Endothelial cell of umbilical vein (primary cell): ENCODE data around the gene MKLN1. TPM values are rescaled to one million over a fixed set of nuclear protein-coding genes. Genes with fewer than 3 reads are reported as not detected.

ENCODE experiments used
- BruUV-seq: library from RNA; stranded (reverse); fragments of 400-500 nt; replicated peaks from 2 replicates; lab custom pipeline; 2021; lab: Mats Ljungman, UMichigan
- CTCF ChIA-PET: fragments of 300-600, 350-600 bp; sonication (Branson Sonifier 250); formaldehyde crosslinking; loops from one replicate; lab custom pipeline; 2021; ENCODE audit warnings: antibody characterized with exemption, inconsistent platforms; lab: Charles Lee
- POLR2A ChIA-PET: fragments of 300-600, 350-600 bp; sonication (Branson Sonifier 250); formaldehyde crosslinking; loops from one replicate; lab custom pipeline; 2021; ENCODE audit warnings: antibody characterized with exemption, inconsistent platforms; lab: Charles Lee
- DNase-seq: peaks from one replicate; pipeline ENCODE4 v3.0.0-alpha.2; 2011; ENCODE audit warnings: low read depth, low spot score
- FAIRE-seq: peaks from 2 replicates; lab custom pipeline; 2011; peaks lifted over from hg19 to GRCh38; lab: Jason Lieb, UNC
- H2AFZ ChIP-seq: 2 replicates; pipeline ENCODE4 v1.6.0; 2012; ENCODE audit warnings: low read depth, low read length, control low read depth, inconsistent platforms
- H3K27ac ChIP-seq: 2 replicates; pipeline ENCODE4 v1.5.1; 2011; ENCODE audit warnings: low read depth, mild to moderate bottlenecking, control low read depth, low read length, moderate library complexity; ENCODE audit not compliant: insufficient read depth
- H3K27me3 ChIP-seq, 2 experiments: 2 replicates each; pipeline versions ENCODE4 v1.6.0 to v1.6.1; 2011; ENCODE audit warnings: low read length in 2 of 2, mixed read lengths in 1 of 2; ENCODE audit not compliant: control insufficient read depth in 2 of 2, insufficient read depth in 2 of 2
- H3K36me3 ChIP-seq, 2 experiments: 2 replicates in 1 of 2; 3 replicates in 1 of 2; pipeline ENCODE4 v1.5.1; 2011; ENCODE audit warnings: low read length in 2 of 2, mild to moderate bottlenecking in 1 of 2, moderate library complexity in 1 of 2; ENCODE audit not compliant: control insufficient read depth in 2 of 2, insufficient read depth in 2 of 2; ENCODE audit errors: extremely low read depth in 1 of 2
- H3K4me1 ChIP-seq: 3 replicates; pipeline ENCODE4 v1.5.1; 2011; ENCODE audit warnings: mild to moderate bottlenecking, low read length; ENCODE audit not compliant: control insufficient read depth, insufficient read depth; ENCODE audit errors: extremely low read depth
- H3K4me2 ChIP-seq: 2 replicates; pipeline ENCODE4 v1.6.1; 2011; ENCODE audit warnings: low read length, control low read depth, mixed read lengths; ENCODE audit not compliant: insufficient read depth
- H3K4me3 ChIP-seq, 3 experiments: fragments of 200-600 bp in 1 of 3; sonication (generic), shearing (Covaris generic) in 1 of 3; replicated peaks in 1 of 3; 2 replicates each; pipeline ENCODE4 v1.5.1; 2011 to 2016; ENCODE audit warnings: control low read depth in 3 of 3, low read length in 3 of 3, mild to moderate bottlenecking in 2 of 3, inconsistent platforms in 1 of 3, low read depth in 1 of 3, moderate library complexity in 1 of 3; ENCODE audit not compliant: insufficient read depth in 1 of 3
- H3K79me2 ChIP-seq: 2 replicates; pipeline ENCODE4 v1.6.0; 2012; ENCODE audit warnings: low read length, inconsistent platforms; ENCODE audit not compliant: control insufficient read depth, insufficient read depth
- H3K9ac ChIP-seq: replicated peaks from 2 replicates; pipeline ENCODE3; 2011; ENCODE audit warnings: low read length, control low read depth; ENCODE audit not compliant: insufficient read depth; ENCODE audit errors: extremely low read depth
- H3K9me1 ChIP-seq: replicated peaks from 3 replicates; pipeline ENCODE4 v1.6.0; 2011; ENCODE audit warnings: mild to moderate bottlenecking, low read length; ENCODE audit not compliant: control insufficient read depth, insufficient read depth; ENCODE audit errors: extremely low read depth
- H3K9me3 ChIP-seq: replicated peaks from 2 replicates; pipeline ENCODE4 v1.5.1; 2012; ENCODE audit warnings: low read length, inconsistent platforms; ENCODE audit not compliant: control insufficient read depth, insufficient read depth
- H4K20me1 ChIP-seq: replicated peaks from 2 replicates; pipeline ENCODE3; 2011; ENCODE audit warnings: mild to moderate bottlenecking, low read length; ENCODE audit not compliant: control insufficient read depth, insufficient read depth; ENCODE audit errors: extremely low read depth
- EZH2 ChIP-seq: IDR thresholded peaks from 2 replicates; pipeline ENCODE4 v1.6.1; 2012; ENCODE audit warnings: borderline replicate concordance, low read depth, mild to moderate bottlenecking, moderate library complexity, low read length, inconsistent platforms; ENCODE audit not compliant: severe bottlenecking
- FOS ChIP-seq: IDR thresholded peaks from 2 replicates; pipeline ENCODE4 v1.6.1; 2011; ENCODE audit warnings: mild to moderate bottlenecking, low read length, moderate library complexity, borderline replicate concordance; ENCODE audit not compliant: insufficient read depth
- GATA2 ChIP-seq: IDR thresholded peaks from 2 replicates; pipeline ENCODE4 v1.7.0; 2011; ENCODE audit warnings: low read depth, mild to moderate bottlenecking, moderate library complexity, mixed read lengths, low read length; ENCODE audit not compliant: insufficient read length, insufficient read depth
- JUN ChIP-seq: IDR thresholded peaks from 2 replicates; pipeline ENCODE4 v1.6.1; 2011; ENCODE audit warnings: borderline replicate concordance, low read depth; ENCODE audit not compliant: insufficient read length, insufficient read depth
- MYC ChIP-seq: IDR thresholded peaks from one replicate; pipeline ENCODE4 v1.6.1; 2011; ENCODE audit warnings: mild to moderate bottlenecking, low read depth, low read length
- POLR2A ChIP-seq: IDR thresholded peaks from 2 replicates; pipeline ENCODE4 v1.6.1; 2012; ENCODE audit warnings: low read depth, mild to moderate bottlenecking, control low read depth, low read length
- POLR2AphosphoS5 ChIP-seq: IDR thresholded peaks from 2 replicates; pipeline ENCODE4 v1.6.1; 2012; ENCODE audit warnings: low read depth, mild to moderate bottlenecking, control low read depth, low read length, moderate library complexity; ENCODE audit not compliant: insufficient read depth
- dilution Hi-C: fragments of 300-500 bp; cut with MboI; formaldehyde crosslinking; loops from one replicate; pipeline ENCODE4 v1.15.0; 2019; ENCODE audit warnings: low sequenced_read_pairs; ENCODE audit not compliant: extremely low pct_ligation_motif_present
- intact Hi-C: fragments of 100-400 bp; cut with micrococcal nuclease; formaldehyde crosslinking; loops from one replicate; pipeline ENCODE4 v1.10.0; 2022
- polyA plus RNA-seq, 4 experiments: library from polyadenylated mRNA; depleted of rRNA in 3 of 4; stranded (reverse) in 3 of 4; unstranded in 1 of 4; fragments of >200 nt; gene quantifications; 2 replicates each; pipeline versions ENCODE4 v1.2.1 to v1.2.3, GENCODE V29; 2011 to 2012; ENCODE audit warnings: missing spikeins in 1 of 4
- total RNA-seq: library from RNA; stranded (reverse); gene quantifications from 2 replicates; pipeline ENCODE4 v1.2.3, GENCODE V29; 2021
- TF ChIP-seq, protein P1 (sequence below), 2 donors: IDR thresholded peaks; 1 replicate in 1 of 2; 2 replicates in 1 of 2; pipeline ENCODE4 v1.5.1; 2011; ENCODE audit warnings: low read length in 2 of 2, mild to moderate bottlenecking in 2 of 2, moderate library complexity in 2 of 2, control low read depth in 1 of 2, inconsistent platforms in 1 of 2, low read depth in 1 of 2; ENCODE audit not compliant: insufficient read depth in 1 of 2; ENCODE audit errors: extremely low read depth in 1 of 2
- TF ChIP-seq, protein P2 (sequence below): IDR thresholded peaks from 2 replicates; pipeline ENCODE4 v1.6.1; 2011; ENCODE audit not compliant: insufficient read depth, insufficient read length

Gene MKLN1
- total and polyA plus RNA-seq, 2 donors (not counting 3 experiments of a cell fraction or from before 2014, with no cell fraction given), result 12.2 to 32.1 TPM

DNA sequence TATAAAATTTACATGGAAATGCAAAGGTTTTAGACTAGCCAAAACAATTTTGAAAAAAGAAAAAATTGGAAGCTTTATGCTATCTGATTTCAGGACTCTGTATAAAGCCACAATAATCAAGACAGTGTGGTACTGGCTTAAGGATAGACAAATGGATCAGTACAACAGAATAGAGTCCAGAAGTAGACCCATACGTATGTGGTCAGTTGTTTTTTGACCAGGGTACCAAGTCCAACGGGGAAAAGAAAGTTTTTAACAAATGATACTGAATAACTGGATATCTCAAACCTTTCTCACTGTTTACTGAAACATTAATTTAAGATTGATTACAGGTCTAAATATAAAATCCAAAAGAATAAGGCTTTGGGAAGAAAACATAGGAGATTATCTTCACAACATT, 149.1 kb downstream of the MKLN1 start:
- DNase-seq (no peak), FAIRE-seq (no peak)
- H4K20me1 ChIP-seq, result no peaks in the 10 kb centered on the region
- intact Hi-C loops, result no loop called here
- TF ChIP-seq GATA2, result no peak
- TF ChIP-seq MYC, result no peak
- TF ChIP-seq, protein P1, sequence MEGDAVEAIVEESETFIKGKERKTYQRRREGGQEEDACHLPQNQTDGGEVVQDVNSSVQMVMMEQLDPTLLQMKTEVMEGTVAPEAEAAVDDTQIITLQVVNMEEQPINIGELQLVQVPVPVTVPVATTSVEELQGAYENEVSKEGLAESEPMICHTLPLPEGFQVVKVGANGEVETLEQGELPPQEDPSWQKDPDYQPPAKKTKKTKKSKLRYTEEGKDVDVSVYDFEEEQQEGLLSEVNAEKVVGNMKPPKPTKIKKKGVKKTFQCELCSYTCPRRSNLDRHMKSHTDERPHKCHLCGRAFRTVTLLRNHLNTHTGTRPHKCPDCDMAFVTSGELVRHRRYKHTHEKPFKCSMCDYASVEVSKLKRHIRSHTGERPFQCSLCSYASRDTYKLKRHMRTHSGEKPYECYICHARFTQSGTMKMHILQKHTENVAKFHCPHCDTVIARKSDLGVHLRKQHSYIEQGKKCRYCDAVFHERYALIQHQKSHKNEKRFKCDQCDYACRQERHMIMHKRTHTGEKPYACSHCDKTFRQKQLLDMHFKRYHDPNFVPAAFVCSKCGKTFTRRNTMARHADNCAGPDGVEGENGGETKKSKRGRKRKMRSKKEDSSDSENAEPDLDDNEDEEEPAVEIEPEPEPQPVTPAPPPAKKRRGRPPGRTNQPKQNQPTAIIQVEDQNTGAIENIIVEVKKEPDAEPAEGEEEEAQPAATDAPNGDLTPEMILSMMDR (IDR thresholded peaks at IDR 0.05; ENCODE audit: extremely low read depth in 1 of 2, insufficient read depth in 1 of 2, low read depth in 1 of 2, low read length in 2 of 2), result no peak
- TF ChIP-seq, protein P2, sequence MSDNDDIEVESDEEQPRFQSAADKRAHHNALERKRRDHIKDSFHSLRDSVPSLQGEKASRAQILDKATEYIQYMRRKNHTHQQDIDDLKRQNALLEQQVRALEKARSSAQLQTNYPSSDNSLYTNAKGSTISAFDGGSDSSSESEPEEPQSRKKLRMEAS, result no peak
- no peak for TF ChIP-seq POLR2AphosphoS5
- no peak for TF ChIP-seq JUN
- TF ChIP-seq EZH2, result no peak
- TF ChIP-seq FOS, result no peak
- no peak for TF ChIP-seq POLR2A
- dilution Hi-C loops, result no loop called here
- no TSS peak for BruUV-seq
- ChIA-PET POLR2A (interaction anchor here (0.6 kb wide), 1 partner anchor 16 kb away, joined by 6 read pairs; no protein-coding TSS in a partner anchor), CTCF (interaction anchor here (0.8 to 2.1 kb wide), 2 partner anchors 13 to 14 kb away, joined by 3 to 7 read pairs; no protein-coding TSS in a partner anchor)
- no peaks in the 10 kb centered on the region for H3K79me2 ChIP-seq
- H3K36me3 ChIP-seq, result peaks cover 0 to 2% of the 10 kb centered on the region in 2 experiments
- H3K27me3 ChIP-seq, result no peaks in the 10 kb centered on the region
- H3K4me3 ChIP-seq, result no peak overlapping the region
- H3K4me2 ChIP-seq, result no peak overlapping the region
- H3K9ac ChIP-seq, result no peak overlapping the region
- H3K4me1 ChIP-seq, result peaks cover 18% of the 10 kb centered on the region
- H3K9me1 ChIP-seq, result no peaks in the 10 kb centered on the region
- no peak overlapping the region for H3K27ac ChIP-seq
- H2AFZ ChIP-seq, result no peak overlapping the region
- no peaks in the 10 kb centered on the region for H3K9me3 ChIP-seq
